Thyroid gland (tissue), 4 donors: ENCODE measurements around the gene CDH23.

Experiments
- CTCF ChIP-seq, 6 experiments: fragments of 200-600 bp in 3 of 6; fragments of 450-650 bp in 3 of 6; sonication (generic) in 3 of 6; IDR thresholded peaks; one replicate each; pipeline ENCODE4 v1.5.1; 2016 to 2019; ENCODE audit warnings: antibody characterized with exemption in 6 of 6, mild to moderate bottlenecking in 2 of 6, inconsistent platforms in 1 of 6, moderate library complexity in 1 of 6
- POLR2A ChIP-seq, 2 donors: fragments of 450-650 bp; IDR thresholded peaks; one replicate each; pipeline ENCODE4 v1.6.1; 2017; ENCODE audit warnings: antibody characterized with exemption in 2 of 2, mild to moderate bottlenecking in 2 of 2, moderate library complexity in 1 of 2

GRCh38 chr10:71845410-71846405 lies 449.0 kb downstream of the CDH23 start:
- TF ChIP-seq CTCF (IDR thresholded peaks at IDR 0.05): no peak
- no peak for TF ChIP-seq POLR2A (IDR thresholded peaks at IDR 0.05)
